ENCODE measurements around the gene YAF2.

YAF2 gene

DNA sequence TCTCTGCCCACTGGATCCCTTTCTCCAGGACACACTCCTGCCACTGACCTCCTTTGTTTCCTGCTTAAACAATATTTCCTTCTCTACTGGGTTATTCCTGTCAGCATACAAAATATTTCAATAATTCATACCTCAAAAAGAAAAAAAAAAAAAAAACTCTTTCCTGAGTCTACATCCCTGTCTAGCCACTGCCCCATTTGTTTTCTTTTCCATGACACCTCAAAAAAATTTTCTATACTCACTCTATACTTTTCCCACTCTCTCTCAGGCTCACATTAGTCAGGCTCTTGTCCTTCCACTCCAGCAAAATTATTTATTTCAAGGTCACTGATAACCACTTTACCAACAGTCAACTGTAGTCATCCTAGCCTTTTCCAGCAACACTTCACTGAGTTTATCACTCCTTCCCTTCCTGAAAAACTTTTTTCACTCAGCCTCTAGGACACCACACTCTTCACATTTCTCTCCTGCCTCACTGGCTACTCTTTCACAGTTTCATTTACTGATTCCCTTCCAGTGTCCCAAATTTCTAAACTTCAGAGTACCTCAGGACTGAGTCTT lies 64.0 kb downstream of the YAF2 start:
- Histone ChIP-seq H3K27ac (no peak overlapping the region), H3K4me1 (ENCODE audit: control insufficient read depth in 1 of 2, insufficient read depth in 1 of 2, low read depth in 1 of 2, low read length in 1 of 2) (peaks cover 9% of the 10 kb centered on the region in 2 experiments), H3K36me3 (peaks cover 5% of the 10 kb centered on the region), H3K9me3 (no peaks in the 10 kb centered on the region), H3K27me3 (no peaks in the 10 kb centered on the region), H3K4me3 (ENCODE audit: low read depth in 1 of 2, low read length in 1 of 2) (no peak overlapping the region)
- TF ChIP-seq, protein P1, sequence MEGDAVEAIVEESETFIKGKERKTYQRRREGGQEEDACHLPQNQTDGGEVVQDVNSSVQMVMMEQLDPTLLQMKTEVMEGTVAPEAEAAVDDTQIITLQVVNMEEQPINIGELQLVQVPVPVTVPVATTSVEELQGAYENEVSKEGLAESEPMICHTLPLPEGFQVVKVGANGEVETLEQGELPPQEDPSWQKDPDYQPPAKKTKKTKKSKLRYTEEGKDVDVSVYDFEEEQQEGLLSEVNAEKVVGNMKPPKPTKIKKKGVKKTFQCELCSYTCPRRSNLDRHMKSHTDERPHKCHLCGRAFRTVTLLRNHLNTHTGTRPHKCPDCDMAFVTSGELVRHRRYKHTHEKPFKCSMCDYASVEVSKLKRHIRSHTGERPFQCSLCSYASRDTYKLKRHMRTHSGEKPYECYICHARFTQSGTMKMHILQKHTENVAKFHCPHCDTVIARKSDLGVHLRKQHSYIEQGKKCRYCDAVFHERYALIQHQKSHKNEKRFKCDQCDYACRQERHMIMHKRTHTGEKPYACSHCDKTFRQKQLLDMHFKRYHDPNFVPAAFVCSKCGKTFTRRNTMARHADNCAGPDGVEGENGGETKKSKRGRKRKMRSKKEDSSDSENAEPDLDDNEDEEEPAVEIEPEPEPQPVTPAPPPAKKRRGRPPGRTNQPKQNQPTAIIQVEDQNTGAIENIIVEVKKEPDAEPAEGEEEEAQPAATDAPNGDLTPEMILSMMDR (IDR thresholded peaks at IDR 0.05), result no peak

DNA sequence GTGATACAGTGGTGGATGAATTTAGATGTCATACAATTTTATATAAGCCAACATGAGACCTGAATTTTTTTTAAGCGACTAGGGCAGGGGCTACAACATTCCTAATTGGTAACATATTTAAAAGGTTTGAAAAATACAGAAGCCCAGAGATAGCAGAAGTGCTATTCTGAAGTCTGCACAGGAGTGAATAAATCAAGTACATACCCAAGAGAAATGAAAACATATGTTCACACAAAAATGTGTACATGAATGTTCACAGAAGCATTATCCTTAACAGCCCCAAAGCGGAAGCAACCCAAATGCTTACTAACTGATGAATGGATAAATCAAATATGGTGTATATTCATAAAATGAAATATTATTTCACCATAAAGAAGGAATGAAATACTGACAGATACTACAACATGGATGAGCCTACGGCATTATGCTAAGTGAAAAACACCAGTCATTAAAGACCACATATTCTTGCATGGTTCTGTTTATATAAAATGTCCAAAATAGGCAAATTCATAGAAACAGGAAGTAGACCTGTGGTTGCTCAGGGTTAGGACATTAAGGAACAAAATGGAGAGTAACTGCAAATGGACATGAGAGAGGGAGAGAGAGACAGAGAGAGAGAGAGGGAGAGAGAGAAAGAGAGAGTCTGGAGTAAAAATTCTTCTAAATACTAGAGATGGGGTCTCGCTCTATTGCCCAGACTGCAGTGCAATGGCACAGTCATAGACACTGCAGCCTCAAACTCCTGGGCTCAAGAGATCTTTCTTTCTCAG lies 65.4 kb downstream of the YAF2 start:
- no peak overlapping the region for H3K27ac ChIP-seq
- H3K4me1 ChIP-seq (ENCODE audit: control insufficient read depth in 1 of 2, insufficient read depth in 1 of 2, low read depth in 1 of 2, low read length in 1 of 2), result peaks cover 9% of the 10 kb centered on the region in 2 experiments
- H3K27me3 ChIP-seq, result no peaks in the 10 kb centered on the region
- H3K36me3 ChIP-seq, result peaks cover 5% of the 10 kb centered on the region
- TF ChIP-seq, protein P1 (IDR thresholded peaks at IDR 0.05), result no peak
- H3K9me3 ChIP-seq, result no peaks in the 10 kb centered on the region
- no peak overlapping the region for H3K4me3 ChIP-seq (ENCODE audit: low read depth in 1 of 2, low read length in 1 of 2)

DNA sequence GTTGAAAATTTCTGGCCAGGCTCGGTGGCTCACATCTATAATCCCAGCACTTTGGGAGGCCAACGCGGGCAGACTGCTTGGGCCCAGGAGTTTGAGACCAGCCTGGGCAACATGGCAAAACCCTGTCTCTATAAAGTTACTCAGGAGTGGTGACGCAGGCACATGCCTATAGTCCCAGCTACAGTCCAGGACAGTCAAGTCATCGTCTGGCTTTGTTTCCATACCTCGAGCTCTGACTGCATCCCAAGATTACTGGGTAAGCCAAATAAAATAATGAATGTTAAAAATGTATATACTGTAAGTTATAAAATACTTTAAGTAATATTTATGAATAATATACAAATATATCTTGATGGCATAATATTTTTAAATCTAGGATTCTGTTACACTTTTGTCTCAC lies 70.3 kb downstream of the YAF2 start:
- TF ChIP-seq, protein P1 (IDR thresholded peaks at IDR 0.05), result no peak
- H3K4me3 ChIP-seq (ENCODE audit: low read depth in 1 of 2, low read length in 1 of 2), result no peak overlapping the region
- H3K27ac ChIP-seq, result no peak overlapping the region
- no peaks in the 10 kb centered on the region for H3K9me3 ChIP-seq
- peaks cover 5% of the 10 kb centered on the region for H3K36me3 ChIP-seq
- H3K4me1 ChIP-seq (ENCODE audit: control insufficient read depth in 1 of 2, insufficient read depth in 1 of 2, low read depth in 1 of 2, low read length in 1 of 2), result peaks cover under 1 to 3% of the 10 kb centered on the region in 2 experiments
- no peaks in the 10 kb centered on the region for H3K27me3 ChIP-seq

DNA sequence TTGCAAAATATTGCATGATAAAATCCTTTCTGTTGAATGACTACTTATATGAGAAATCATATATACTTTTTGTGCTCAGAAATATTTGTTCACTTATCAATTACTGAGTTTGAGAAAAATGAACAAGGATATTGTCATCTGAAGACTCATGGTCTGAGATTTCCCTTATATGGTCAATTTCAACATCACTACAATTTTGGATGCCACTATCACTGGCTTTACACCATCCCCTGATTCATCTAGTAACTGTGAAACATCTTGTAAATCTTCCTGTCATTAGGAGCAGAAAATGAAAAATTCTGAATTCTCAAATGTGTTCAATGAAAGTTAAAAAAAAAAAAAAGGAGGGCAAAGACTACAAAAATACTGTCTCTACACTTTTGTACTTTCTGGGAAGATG lies 71.5 kb downstream of the YAF2 start:
- Histone ChIP-seq H3K9me3 (no peaks in the 10 kb centered on the region), H3K4me1 (ENCODE audit: control insufficient read depth in 1 of 2, insufficient read depth in 1 of 2, low read depth in 1 of 2, low read length in 1 of 2) (no peaks in the 10 kb centered on the region), H3K27ac (no peak overlapping the region), H3K27me3 (no peaks in the 10 kb centered on the region), H3K36me3 (peaks cover 5% of the 10 kb centered on the region), H3K4me3 (ENCODE audit: low read depth in 1 of 2, low read length in 1 of 2) (no peak overlapping the region)
- TF ChIP-seq, protein P1 (IDR thresholded peaks at IDR 0.05), result no peak

DNA sequence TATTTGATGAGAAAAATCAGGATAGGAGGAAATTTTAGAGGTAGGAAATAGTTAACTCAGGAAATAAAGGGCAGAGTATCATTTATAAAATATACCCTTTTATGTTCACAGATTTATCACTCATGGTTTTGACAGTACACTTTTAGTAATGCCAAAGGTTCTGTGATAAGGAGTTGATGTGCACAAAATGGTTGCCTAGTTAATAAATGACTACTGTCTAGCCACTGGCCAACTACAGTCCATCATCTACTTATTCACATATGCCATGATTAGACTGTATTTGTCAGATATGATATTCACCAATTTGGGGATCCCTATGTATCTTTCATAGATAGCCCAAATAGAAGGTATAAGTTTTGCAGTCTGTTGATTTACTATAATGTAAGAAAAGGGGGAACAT lies 74.1 kb downstream of the YAF2 start:
- H3K9me3 ChIP-seq, result no peaks in the 10 kb centered on the region
- H3K4me3 ChIP-seq (ENCODE audit: low read depth in 1 of 2, low read length in 1 of 2), result no peak overlapping the region
- H3K4me1 ChIP-seq (ENCODE audit: control insufficient read depth in 1 of 2, insufficient read depth in 1 of 2, low read depth in 1 of 2, low read length in 1 of 2), result no peaks in the 10 kb centered on the region
- no peaks in the 10 kb centered on the region for H3K27me3 ChIP-seq
- H3K27ac ChIP-seq, result no peak overlapping the region
- TF ChIP-seq, protein P1 (IDR thresholded peaks at IDR 0.05), result no peak
- H3K36me3 ChIP-seq, result peaks cover 20% of the 10 kb centered on the region

All from neutrophil (primary cell).